HL-60 (cell line): Measurements from ENCODE around the gene DHRS7B.
"Not testable (repeated sequence)": the region's sequence is repeated elsewhere in the genome, so short reads cannot be mapped to it uniquely, and the experiment has no call there.

ENCODE experiments used
- DNase-seq, 2 experiments: peaks; one replicate each; pipeline ENCODE4 v3.0.0-alpha.2; 2010 to 2020; ENCODE audit warnings: low read depth in 1 of 2, low spot score in 1 of 2
- H3K27ac ChIP-seq: fragments of 250-450 bp; sonication (Bioruptor Pico); replicated peaks from 2 replicates; pipeline ENCODE4 v1.5.1; 2020; ENCODE audit warnings: mild to moderate bottlenecking, moderate library complexity
- H3K27me3 ChIP-seq: fragments of 250-450 bp; sonication (Bioruptor Pico); 2 replicates; pipeline ENCODE4 v1.5.1; 2021; ENCODE audit warnings: mild to moderate bottlenecking, moderate library complexity; ENCODE audit not compliant: insufficient read depth, poor library complexity, severe bottlenecking
- H3K4me3 ChIP-seq: replicated peaks from 2 replicates; pipeline ENCODE4 v1.5.1; 2011; ENCODE audit warnings: mild to moderate bottlenecking, control low read depth, low read length; ENCODE audit not compliant: insufficient read depth
- CTCF ChIP-seq: IDR thresholded peaks from one replicate; pipeline ENCODE4 v1.5.1; 2011; ENCODE audit warnings: low read length, control low read depth, inconsistent platforms; ENCODE audit not compliant: insufficient read depth
- GABPA ChIP-seq: IDR thresholded peaks from 2 replicates; pipeline ENCODE4 v1.6.1; 2012; ENCODE audit warnings: low read depth
- POLR2AphosphoS5 ChIP-seq: IDR thresholded peaks from 2 replicates; pipeline ENCODE4 v1.6.1; 2012; ENCODE audit warnings: low read depth
- REST ChIP-seq: IDR thresholded peaks from 2 replicates; pipeline ENCODE4 v1.6.1; 2012; ENCODE audit warnings: low read depth; ENCODE audit not compliant: insufficient replicate concordance
- SPI1 ChIP-seq: IDR thresholded peaks from 2 replicates; pipeline ENCODE4 v1.6.1; 2012; ENCODE audit warnings: low read depth, mild to moderate bottlenecking, borderline replicate concordance

The DHRS7B gene

GRCh38 chr17:21191698-21192097, 64.9 kb downstream of the DHRS7B start:
- no peak for DNase-seq
- no peaks in the 10 kb centered on the region for H3K27me3 ChIP-seq
- TF ChIP-seq REST (no peak), SPI1 (no peak), GABPA (no peak), CTCF (no peak), POLR2AphosphoS5 (no peak)

GRCh38 chr17:21192414-21192813, 65.7 kb downstream of the DHRS7B start:
- not testable (repeated sequence) for DNase-seq, H3K4me3 ChIP-seq, H3K27ac ChIP-seq, H3K27me3 ChIP-seq

More at GRCh38 chr17:21191698-21192097, 64.9 kb downstream of the DHRS7B start:
- Histone ChIP-seq H3K27ac (no peak overlapping the region), H3K4me3 (no peak overlapping the region)

GRCh38 chr17:21193031-21193430, 66.3 kb downstream of the DHRS7B start:
- H3K27ac ChIP-seq = no peak overlapping the region
- TF ChIP-seq GABPA (no peak), POLR2AphosphoS5 (no peak), CTCF (no peak), REST (no peak), SPI1 (no peak)
- no peaks in the 10 kb centered on the region for H3K27me3 ChIP-seq
- no peak for DNase-seq
- H3K4me3 ChIP-seq = no peak overlapping the region

GRCh38 chr17:21194226-21194625, 67.5 kb downstream of the DHRS7B start:
- Histone ChIP-seq H3K4me3 (no peak overlapping the region), H3K27ac (no peak overlapping the region), H3K27me3 (no peaks in the 10 kb centered on the region)
- peak in 1 of 2 experiments; percentile 12 for DNase-seq
- no peak for TF ChIP-seq REST
- TF ChIP-seq SPI1 = no peak
- TF ChIP-seq CTCF = no peak
- no peak for TF ChIP-seq GABPA
- TF ChIP-seq POLR2AphosphoS5 = no peak
